Measurements from ENCODE around the gene BBC3.

BBC3 gene

DNA sequence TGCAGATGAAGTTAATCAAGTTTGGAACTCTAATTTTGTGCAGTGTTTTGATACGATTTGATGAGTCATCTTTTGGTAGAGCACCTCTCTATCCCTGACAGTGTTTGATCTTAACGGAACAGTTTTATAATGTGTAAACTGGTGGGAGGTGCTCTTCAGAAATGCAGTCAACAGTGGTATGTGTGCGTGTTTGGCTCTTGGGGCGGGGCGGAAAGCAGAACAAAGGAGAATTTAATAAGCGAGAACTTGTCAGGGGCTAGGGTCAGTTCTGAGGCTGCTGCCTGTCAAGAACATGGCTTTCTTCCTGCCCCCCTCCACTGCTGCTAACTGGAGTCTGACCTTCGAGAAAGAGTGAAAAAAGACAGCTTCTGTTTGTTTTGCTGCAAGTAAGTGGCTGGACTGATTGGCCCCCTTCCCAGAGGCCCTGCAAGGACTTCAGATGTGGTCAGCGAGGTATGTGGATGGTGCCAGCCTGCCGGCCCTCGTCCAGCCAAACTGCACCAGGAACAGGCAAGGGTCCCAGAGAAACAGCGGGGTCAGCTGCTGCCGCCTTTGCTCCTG lies 40.8 kb downstream of the BBC3 start:
- DNase-seq (ENCODE audit: low read depth): peak; percentile 45
- no peak overlapping the region for H3K4me3 ChIP-seq (ENCODE audit: control insufficient read depth, low read depth, low read length)
- TF ChIP-seq CTCF (IDR thresholded peaks at IDR 0.05; ENCODE audit: control insufficient read depth, insufficient read depth, low read depth, low read length, missing control alignments): no peak

- TF ChIP-seq CTCF (IDR thresholded peaks at IDR 0.05; ENCODE audit: control insufficient read depth, insufficient read depth, low read depth, low read length, missing control alignments): no peak
- H3K4me3 ChIP-seq (ENCODE audit: control insufficient read depth, low read depth, low read length): no peak overlapping the region
- no peak for DNase-seq (ENCODE audit: low read depth)
Measured at GRCh38 chr19:47188507-47189033, 42.4 kb downstream of the BBC3 start.

DNA sequence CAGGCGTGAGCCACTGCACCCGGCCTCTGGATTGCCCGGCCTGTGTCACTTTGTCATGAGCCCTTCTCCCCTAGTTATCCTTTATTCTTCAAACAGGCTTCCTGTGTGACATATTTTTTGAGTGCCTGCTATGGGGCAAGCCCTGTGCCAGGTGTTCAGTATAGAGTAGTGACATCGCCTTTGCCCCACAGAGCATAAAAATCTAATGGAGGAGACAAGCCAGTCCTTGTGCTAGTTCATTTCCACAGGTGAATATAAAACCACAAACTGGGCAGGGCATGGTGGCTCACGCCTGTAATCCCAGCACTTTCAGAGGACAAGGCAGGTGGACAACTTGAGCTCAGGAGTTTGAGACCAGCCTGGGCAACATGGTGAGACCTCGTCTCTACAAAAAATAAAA lies 43.2 kb downstream of the BBC3 start:
- no peak for DNase-seq (ENCODE audit: low read depth)
- no peak for TF ChIP-seq CTCF (IDR thresholded peaks at IDR 0.05; ENCODE audit: control insufficient read depth, insufficient read depth, low read depth, low read length, missing control alignments)
- H3K4me3 ChIP-seq (ENCODE audit: control insufficient read depth, low read depth, low read length): no peak overlapping the region

GRCh38 chr19:47187335-47187655 lies 43.7 kb downstream of the BBC3 start:
- no peak overlapping the region for H3K4me3 ChIP-seq (ENCODE audit: control insufficient read depth, low read depth, low read length)
- TF ChIP-seq CTCF (IDR thresholded peaks at IDR 0.05; ENCODE audit: control insufficient read depth, insufficient read depth, low read depth, low read length, missing control alignments): no peak
- DNase-seq (ENCODE audit: low read depth): no peak

- no peak for TF ChIP-seq CTCF (IDR thresholded peaks at IDR 0.05; ENCODE audit: control insufficient read depth, insufficient read depth, low read depth, low read length, missing control alignments)
- DNase-seq (ENCODE audit: low read depth): no peak
- H3K4me3 ChIP-seq (ENCODE audit: control insufficient read depth, low read depth, low read length): no peak overlapping the region
Measured at GRCh38 chr19:47186446-47187334, 44.3 kb downstream of the BBC3 start.

DNA sequence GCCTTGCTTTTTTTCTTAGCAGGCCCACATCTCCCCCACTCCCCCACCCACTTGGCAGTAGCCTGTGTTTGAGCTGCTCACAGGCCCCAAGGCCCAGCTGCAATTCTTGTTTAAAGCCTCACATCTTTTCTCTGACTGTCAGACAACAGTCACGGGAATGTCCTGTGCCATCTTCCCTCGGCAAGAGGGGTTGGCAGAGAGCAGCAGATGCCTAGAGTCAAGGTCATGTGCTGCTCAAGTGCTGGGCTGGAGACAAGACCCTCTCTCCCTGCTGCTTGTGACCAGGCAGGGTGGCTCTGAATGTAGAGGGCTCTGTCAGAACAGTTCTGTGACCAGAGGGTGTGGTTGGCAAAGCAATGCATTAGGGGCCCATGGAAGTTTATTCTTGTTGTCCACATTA lies 47.4 kb downstream of the BBC3 start:
- no peak overlapping the region for H3K4me3 ChIP-seq (ENCODE audit: control insufficient read depth, low read depth, low read length)
- TF ChIP-seq CTCF (IDR thresholded peaks at IDR 0.05; ENCODE audit: control insufficient read depth, insufficient read depth, low read depth, low read length, missing control alignments): no peak
- DNase-seq (ENCODE audit: low read depth): no peak
